OCI-LY7 (cell line): ENCODE data around the gene HDAC9. TPM values are rescaled to one million over a fixed set of nuclear protein-coding genes. Genes with fewer than 3 reads are reported as not detected.

ENCODE experiments used
- BruUV-seq: library from RNA; stranded (reverse); fragments of 400-500 nt; replicated peaks from 2 replicates; lab custom pipeline; 2021; lab: Mats Ljungman, UMichigan
- CTCF ChIA-PET: fragments of 300-600 bp; sonication (Branson Sonifier 250); formaldehyde crosslinking; loops from one replicate; lab custom pipeline; 2022; ENCODE audit warnings: antibody characterized with exemption; ENCODE audit not compliant: unreplicated experiment; lab: Charles Lee
- POLR2A ChIA-PET: fragments of 300-600 bp; sonication (Branson Sonifier 250); formaldehyde crosslinking; loops from one replicate; lab custom pipeline; 2022; ENCODE audit warnings: antibody characterized with exemption; lab: Charles Lee
- DNase-seq: peaks from one replicate; pipeline ENCODE4 v3.0.0-alpha.2; 2015; ENCODE audit warnings: low spot score
- H2AFZ ChIP-seq: fragments of 200-600 bp; sonication (generic), shearing (Covaris generic); 2 replicates; pipeline ENCODE4 v1.6.1; 2014; ENCODE audit warnings: mild to moderate bottlenecking, antibody characterized with exemption, low read length, moderate library complexity
- H3K27ac ChIP-seq: fragments of 200-600 bp; sonication (generic); 2 replicates; pipeline ENCODE4 v1.5.1; 2014; ENCODE audit warnings: mixed run types, low read depth, mild to moderate bottlenecking, moderate library complexity, low read length, inconsistent platforms; ENCODE audit not compliant: poor library complexity, severe bottlenecking
- H3K36me3 ChIP-seq: fragments of 200-600 bp; sonication (generic); 2 replicates; pipeline ENCODE4 v1.6.1; 2014; ENCODE audit warnings: mild to moderate bottlenecking, antibody characterized with exemption, low read length, moderate library complexity, mixed read lengths; ENCODE audit not compliant: insufficient read depth
- H3K4me1 ChIP-seq: fragments of 200-600 bp; sonication (generic); 2 replicates; pipeline ENCODE4 v1.5.1; 2014; ENCODE audit warnings: mild to moderate bottlenecking, low read length; ENCODE audit not compliant: insufficient read depth, poor library complexity, severe bottlenecking
- H3K4me2 ChIP-seq: fragments of 200-600 bp; sonication (generic); 2 replicates; pipeline ENCODE4 v1.6.1; 2014; ENCODE audit warnings: mild to moderate bottlenecking, low read length
- H3K4me3 ChIP-seq: fragments of 200-600 bp; sonication (generic); 2 replicates; pipeline ENCODE4 v1.5.1; 2014; ENCODE audit warnings: mild to moderate bottlenecking, low read depth, low read length; ENCODE audit not compliant: poor library complexity, severe bottlenecking
- H3K79me2 ChIP-seq: fragments of 200-600 bp; sonication (generic); 2 replicates; pipeline ENCODE4 v1.6.1; 2016; ENCODE audit warnings: low read depth, mild to moderate bottlenecking, low read length, moderate library complexity, mixed read lengths; ENCODE audit not compliant: insufficient read depth
- H3K9me2 ChIP-seq: fragments of 200-600 bp; sonication (generic); 2 replicates; pipeline ENCODE4 v1.6.1; 2016; ENCODE audit warnings: mild to moderate bottlenecking, low read length, mixed read lengths; ENCODE audit not compliant: insufficient read depth
- H3K9me3 ChIP-seq: fragments of 200-600 bp; sonication (generic); 2 replicates; pipeline ENCODE4 v1.6.1; 2014; ENCODE audit warnings: mild to moderate bottlenecking, mixed run types, low read length, mixed read lengths
- H4K20me1 ChIP-seq: fragments of 200-600 bp; sonication (generic); 2 replicates; pipeline ENCODE4 v1.6.1; 2014; ENCODE audit warnings: mild to moderate bottlenecking, antibody characterized with exemption, low read length, moderate library complexity, mixed read lengths; ENCODE audit not compliant: insufficient read depth
- CTCF ChIP-seq: fragments of 200-600 bp; sonication (generic); conservative IDR thresholded peaks from 2 replicates; pipeline ENCODE4 v1.5.1; 2014; ENCODE audit warnings: mild to moderate bottlenecking, antibody characterized with exemption, low read length, moderate library complexity, mixed read lengths
- EZH2phosphoT487 ChIP-seq: fragments of 200-600 bp; sonication (generic); IDR thresholded peaks from 2 replicates; pipeline ENCODE4 v1.6.1; 2018; ENCODE audit warnings: low read depth, borderline replicate concordance, mild to moderate bottlenecking, mixed run types, antibody characterized with exemption, low read length, moderate library complexity, mixed read lengths
- intact Hi-C: fragments of 100-400 bp; cut with micrococcal nuclease; formaldehyde crosslinking; loops from one replicate; pipeline ENCODE4 v1.10.0; 2022; ENCODE audit not compliant: unreplicated experiment
- total RNA-seq, 2 experiments: library from RNA; depleted of rRNA in 1 of 2; stranded (reverse); fragments of >200 nt in 1 of 2; shearing (Covaris generic) in 1 of 2; gene quantifications; 2 replicates each; pipeline ENCODE4 v1.2.3, GENCODE V29; 2014 to 2022

Gene HDAC9
- total RNA-seq, 2 experiments from 2014 or later: 58.8 to 91.7 TPM

- DNase-seq: no peak
- no peak overlapping the region for H3K4me3 ChIP-seq
- ChIA-PET CTCF (no interaction called here), POLR2A (interaction anchor here (0.6 to 3.9 kb wide), 3 partner anchors 14 to 88 kb away, joined by 3 to 15 read pairs (median 4); no protein-coding TSS in a partner anchor)
- peaks cover 37% of the 10 kb centered on the region for H3K4me1 ChIP-seq
- peaks cover 41% of the 10 kb centered on the region for H3K36me3 ChIP-seq
- H3K79me2 ChIP-seq: peaks cover 27% of the 10 kb centered on the region; the same call in 1 of the 2 replicates
- H3K27ac ChIP-seq: no peak overlapping the region
- H3K9me2 ChIP-seq: no peaks in the 10 kb centered on the region
- no peak overlapping the region for H2AFZ ChIP-seq
- no TSS peak for BruUV-seq
- H3K9me3 ChIP-seq: no peaks in the 10 kb centered on the region
- no peak for TF ChIP-seq CTCF
- no peak for TF ChIP-seq EZH2phosphoT487
- intact Hi-C loops: no loop called here
- no peaks in the 10 kb centered on the region for H4K20me1 ChIP-seq
- no peak overlapping the region for H3K4me2 ChIP-seq
Observed at GRCh38 chr7:18547509-18548187, 52.1 kb downstream of the HDAC9 start.

- CTCF ChIA-PET: interaction anchor here (1.7 kb wide), 1 partner anchor 13 kb away, joined by 5 read pairs; no protein-coding TSS in a partner anchor
- no peaks in the 10 kb centered on the region for H3K9me2 ChIP-seq
- H3K36me3 ChIP-seq: peaks cover 37% of the 10 kb centered on the region
- intact Hi-C loops: no loop called here
- peaks cover 31% of the 10 kb centered on the region; the same call in 1 of the 2 replicates for H3K79me2 ChIP-seq
- TF ChIP-seq EZH2phosphoT487 (no peak), CTCF (no peak)
- H4K20me1 ChIP-seq: no peaks in the 10 kb centered on the region
- no peak overlapping the region for H3K27ac ChIP-seq
- POLR2A ChIA-PET: interaction anchor here (1.0 to 3.9 kb wide), 4 partner anchors 10 to 19 kb away, joined by 3 to 15 read pairs (median 4); no protein-coding TSS in a partner anchor
- peaks cover 37% of the 10 kb centered on the region for H3K4me1 ChIP-seq
- BruUV-seq: no TSS peak
- no peaks in the 10 kb centered on the region for H3K9me3 ChIP-seq
- no peak overlapping the region for H3K4me3 ChIP-seq
- no peak for DNase-seq
- H3K4me2 ChIP-seq: no peak overlapping the region
- no peak overlapping the region for H2AFZ ChIP-seq
Observed at GRCh38 chr7:18548534-18548933, 53.0 kb downstream of the HDAC9 start.

GRCh38 chr7:18550574-18550973, 55.0 kb downstream of the HDAC9 start:
- H3K36me3 ChIP-seq: peaks cover 19% of the 10 kb centered on the region
- H3K79me2 ChIP-seq: peaks cover 43% of the 10 kb centered on the region
- CTCF ChIA-PET: no interaction called here
- DNase-seq: no peak
- H3K4me2 ChIP-seq: no peak overlapping the region
- H3K9me2 ChIP-seq: no peaks in the 10 kb centered on the region
- no TSS peak for BruUV-seq
- H3K4me3 ChIP-seq: no peak overlapping the region
- H2AFZ ChIP-seq: no peak overlapping the region
- TF ChIP-seq CTCF (no peak), EZH2phosphoT487 (no peak)
- H3K4me1 ChIP-seq: peaks cover 42% of the 10 kb centered on the region
- H3K9me3 ChIP-seq: no peaks in the 10 kb centered on the region
- no peaks in the 10 kb centered on the region for H4K20me1 ChIP-seq
- POLR2A ChIA-PET: interaction anchor here (0.6 to 3.9 kb wide), 4 partner anchors 15 to 144 kb away, joined by 3 to 15 read pairs (median 3); no protein-coding TSS in a partner anchor
- intact Hi-C loops: no loop called here
- H3K27ac ChIP-seq: no peak overlapping the region
